ENCODE measurements around the gene ATP1A1. TPM values are rescaled to one million over a fixed set of nuclear protein-coding genes. Genes with fewer than 3 reads are reported as not detected.

Gene ATP1A1
- total RNA-seq, 1 experiment from 2014 or later: 484 TPM

GRCh38 chr1:116347696-116348095 is 25.3 kb upstream of the ATP1A1 start:
- no TSS peak for BruUV-seq (replicated peaks)
- no peaks in the 10 kb centered on the region for H3K4me1 Mint-ChIP-seq (ENCODE audit: low read depth, unreplicated experiment)
- H3K27me3 Mint-ChIP-seq (ENCODE audit: unreplicated experiment): no peaks in the 10 kb centered on the region
- intact Hi-C loops (cut with micrococcal nuclease; ENCODE audit: unreplicated experiment): no loop called here
- TF ChIP-seq, protein P1, sequence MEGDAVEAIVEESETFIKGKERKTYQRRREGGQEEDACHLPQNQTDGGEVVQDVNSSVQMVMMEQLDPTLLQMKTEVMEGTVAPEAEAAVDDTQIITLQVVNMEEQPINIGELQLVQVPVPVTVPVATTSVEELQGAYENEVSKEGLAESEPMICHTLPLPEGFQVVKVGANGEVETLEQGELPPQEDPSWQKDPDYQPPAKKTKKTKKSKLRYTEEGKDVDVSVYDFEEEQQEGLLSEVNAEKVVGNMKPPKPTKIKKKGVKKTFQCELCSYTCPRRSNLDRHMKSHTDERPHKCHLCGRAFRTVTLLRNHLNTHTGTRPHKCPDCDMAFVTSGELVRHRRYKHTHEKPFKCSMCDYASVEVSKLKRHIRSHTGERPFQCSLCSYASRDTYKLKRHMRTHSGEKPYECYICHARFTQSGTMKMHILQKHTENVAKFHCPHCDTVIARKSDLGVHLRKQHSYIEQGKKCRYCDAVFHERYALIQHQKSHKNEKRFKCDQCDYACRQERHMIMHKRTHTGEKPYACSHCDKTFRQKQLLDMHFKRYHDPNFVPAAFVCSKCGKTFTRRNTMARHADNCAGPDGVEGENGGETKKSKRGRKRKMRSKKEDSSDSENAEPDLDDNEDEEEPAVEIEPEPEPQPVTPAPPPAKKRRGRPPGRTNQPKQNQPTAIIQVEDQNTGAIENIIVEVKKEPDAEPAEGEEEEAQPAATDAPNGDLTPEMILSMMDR (IDR thresholded peaks at IDR 0.05; ENCODE audit: unreplicated experiment): no peak
- H3K36me3 Mint-ChIP-seq (ENCODE audit: insufficient read depth, unreplicated experiment): no peaks in the 10 kb centered on the region
- CTCF ChIA-PET: no interaction called here
- DNase-seq: no peak
- peaks cover 3% of the 10 kb centered on the region for H3K9me3 Mint-ChIP-seq (ENCODE audit: low read depth, unreplicated experiment)
- no peak overlapping the region for H3K27ac Mint-ChIP-seq (ENCODE audit: unreplicated experiment)
- H3K4me3 Mint-ChIP-seq (ENCODE audit: low read depth, unreplicated experiment): no peak overlapping the region

DNA sequence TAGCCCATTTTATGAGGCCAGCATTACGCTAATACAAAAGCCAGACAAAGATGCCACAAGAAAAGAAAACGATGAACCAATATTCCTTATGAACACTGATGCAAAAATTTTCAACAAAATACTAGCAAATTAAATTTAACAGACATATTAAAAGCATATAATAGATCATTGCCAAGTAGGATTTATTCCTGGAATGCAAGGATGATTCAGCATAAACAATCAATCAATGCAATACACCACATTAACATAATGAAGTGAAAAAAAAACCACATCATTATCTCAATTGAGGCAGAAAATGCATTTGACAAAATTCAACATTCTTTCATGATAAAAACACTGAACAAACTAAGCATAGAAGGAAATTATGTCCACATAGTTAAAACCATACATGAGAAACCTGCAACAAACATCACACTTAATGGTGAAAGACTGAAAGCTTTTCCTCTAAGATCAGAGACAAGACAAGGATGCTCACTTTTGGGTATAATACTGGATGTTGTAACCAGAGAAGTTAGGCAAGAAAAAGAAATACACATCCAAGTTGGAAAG is 22.9 kb upstream of the ATP1A1 start:
- Mint-ChIP-seq H3K27ac (ENCODE audit: unreplicated experiment) (no peak overlapping the region), H3K27me3 (ENCODE audit: unreplicated experiment) (no peaks in the 10 kb centered on the region), H3K36me3 (ENCODE audit: insufficient read depth, unreplicated experiment) (no peaks in the 10 kb centered on the region), H3K4me1 (ENCODE audit: low read depth, unreplicated experiment) (no peaks in the 10 kb centered on the region), H3K9me3 (ENCODE audit: low read depth, unreplicated experiment) (peaks cover 3% of the 10 kb centered on the region), H3K4me3 (ENCODE audit: low read depth, unreplicated experiment) (no peak overlapping the region)
- CTCF ChIA-PET: interaction anchor here (0.7 kb wide), 1 partner anchor 623 kb away, joined by 4 read pairs; no protein-coding TSS in a partner anchor
- TF ChIP-seq, protein P1 (IDR thresholded peaks at IDR 0.05; ENCODE audit: unreplicated experiment): no peak
- no peak for DNase-seq
- no TSS peak for BruUV-seq (replicated peaks)
- intact Hi-C loops (cut with micrococcal nuclease; ENCODE audit: unreplicated experiment): no loop called here

DNA sequence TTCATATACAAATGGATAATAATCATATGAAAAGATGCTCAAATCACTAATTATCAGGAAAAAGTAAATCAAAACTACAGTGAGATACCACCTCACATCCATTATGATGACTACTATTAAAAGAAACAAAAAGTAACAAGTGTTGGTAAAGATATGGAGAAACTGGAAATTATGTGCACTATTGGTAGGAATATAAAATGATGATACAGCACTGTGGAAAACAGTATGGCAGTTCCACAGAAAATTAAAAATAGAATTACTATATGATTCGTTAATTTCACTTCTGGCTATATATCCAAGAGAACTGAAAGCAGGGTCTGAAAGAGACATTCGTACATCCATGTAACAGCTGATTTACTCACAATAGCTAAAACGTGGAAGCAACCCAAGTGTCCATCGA is 21.1 kb upstream of the ATP1A1 start:
- intact Hi-C loops (cut with micrococcal nuclease; ENCODE audit: unreplicated experiment): no loop called here
- no peaks in the 10 kb centered on the region for H3K27me3 Mint-ChIP-seq (ENCODE audit: unreplicated experiment)
- no TSS peak for BruUV-seq (replicated peaks)
- no peaks in the 10 kb centered on the region for H3K36me3 Mint-ChIP-seq (ENCODE audit: insufficient read depth, unreplicated experiment)
- no peak for DNase-seq
- no peak overlapping the region for H3K27ac Mint-ChIP-seq (ENCODE audit: unreplicated experiment)
- no peak overlapping the region for H3K4me3 Mint-ChIP-seq (ENCODE audit: low read depth, unreplicated experiment)
- TF ChIP-seq, protein P1 (IDR thresholded peaks at IDR 0.05; ENCODE audit: unreplicated experiment): no peak
- CTCF ChIA-PET: no interaction called here
- H3K4me1 Mint-ChIP-seq (ENCODE audit: low read depth, unreplicated experiment): no peaks in the 10 kb centered on the region
- peaks cover 3% of the 10 kb centered on the region for H3K9me3 Mint-ChIP-seq (ENCODE audit: low read depth, unreplicated experiment)

DNA sequence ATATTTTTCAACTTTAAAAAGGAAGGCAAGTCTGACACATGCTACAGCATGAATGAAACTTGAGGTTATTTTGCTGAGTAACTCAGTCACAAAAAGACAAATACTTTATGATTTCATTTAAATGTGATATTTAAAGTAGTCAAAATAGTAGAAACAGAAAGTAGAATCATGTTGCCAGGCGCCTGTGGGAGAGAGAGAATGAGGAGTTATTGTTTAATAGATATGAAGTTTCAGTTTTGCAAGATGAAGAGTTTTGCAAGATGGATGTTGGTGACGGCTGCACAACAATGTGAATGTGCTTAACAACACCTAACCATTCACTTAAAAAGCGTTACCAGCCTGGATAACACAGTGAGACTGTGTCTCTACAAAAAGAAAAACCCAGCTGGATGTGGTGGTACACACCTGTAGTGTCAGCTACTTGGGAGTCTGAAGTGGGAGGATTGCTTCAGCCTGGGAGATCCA is 20.7 kb upstream of the ATP1A1 start:
- intact Hi-C loops (cut with micrococcal nuclease; ENCODE audit: unreplicated experiment): no loop called here
- BruUV-seq (replicated peaks): no TSS peak
- Mint-ChIP-seq H3K4me3 (ENCODE audit: low read depth, unreplicated experiment) (no peak overlapping the region), H3K9me3 (ENCODE audit: low read depth, unreplicated experiment) (peaks cover 3% of the 10 kb centered on the region), H3K27ac (ENCODE audit: unreplicated experiment) (no peak overlapping the region), H3K27me3 (ENCODE audit: unreplicated experiment) (no peaks in the 10 kb centered on the region), H3K4me1 (ENCODE audit: low read depth, unreplicated experiment) (no peaks in the 10 kb centered on the region), H3K36me3 (ENCODE audit: insufficient read depth, unreplicated experiment) (no peaks in the 10 kb centered on the region)
- CTCF ChIA-PET: no interaction called here
- DNase-seq: no peak
- TF ChIP-seq, protein P1 (IDR thresholded peaks at IDR 0.05; ENCODE audit: unreplicated experiment): no peak

Measured in Calu3 (cell line).